ENCODE measurements around the gene C6orf132.

Gene C6orf132

GRCh38 chr6:42137194-42137753, 5.1 kb downstream of the C6orf132 start:
- Histone ChIP-seq H3K27ac (ENCODE audit: insufficient read depth, low read depth, low read length, poor library complexity, severe bottlenecking) (peak overlapping the region; percentile 61), H3K4me1 (ENCODE audit: control insufficient read depth, insufficient read depth, low read length) (peaks cover 17% of the 10 kb centered on the region), H3K9me3 (ENCODE audit: control insufficient read depth, low read length) (no peaks in the 10 kb centered on the region), H3K36me3 (ENCODE audit: control insufficient read depth, insufficient read depth, low read length) (no peaks in the 10 kb centered on the region), H3K27me3 (ENCODE audit: control insufficient read depth, insufficient read depth, low read length, poor library complexity, severe bottlenecking) (peaks cover 11% of the 10 kb centered on the region), H3K4me3 (ENCODE audit: insufficient read depth, low read depth, low read length) (no peak overlapping the region)
- WGBS, 2 experiments, result 36 to 40% methylated on average over 7 of the region's 7 CpGs

- 4 to 5% methylated on average over 13 to 14 of the region's 14 CpGs for WGBS, 2 experiments
- Histone ChIP-seq H3K9me3 (ENCODE audit: control insufficient read depth, low read length) (no peaks in the 10 kb centered on the region), H3K27ac (ENCODE audit: insufficient read depth, low read depth, low read length, poor library complexity, severe bottlenecking) (peak overlapping the region; percentile 61), H3K4me3 (ENCODE audit: insufficient read depth, low read depth, low read length) (no peak overlapping the region), H3K36me3 (ENCODE audit: control insufficient read depth, insufficient read depth, low read length) (no peaks in the 10 kb centered on the region), H3K4me1 (ENCODE audit: control insufficient read depth, insufficient read depth, low read length) (peaks cover 15% of the 10 kb centered on the region), H3K27me3 (ENCODE audit: control insufficient read depth, insufficient read depth, low read length, poor library complexity, severe bottlenecking) (peaks cover 5% of the 10 kb centered on the region)
These were observed 5.8 kb downstream of the C6orf132 start for GRCh38 chr6:42136508-42137193.

GRCh38 chr6:42135722-42136121, 6.7 kb downstream of the C6orf132 start:
- no peaks in the 10 kb centered on the region for H3K27me3 ChIP-seq (ENCODE audit: control insufficient read depth, insufficient read depth, low read length, poor library complexity, severe bottlenecking)
- no peak overlapping the region for H3K4me3 ChIP-seq (ENCODE audit: insufficient read depth, low read depth, low read length)
- H3K9me3 ChIP-seq (ENCODE audit: control insufficient read depth, low read length), result no peaks in the 10 kb centered on the region
- H3K27ac ChIP-seq (ENCODE audit: insufficient read depth, low read depth, low read length, poor library complexity, severe bottlenecking), result no peak overlapping the region
- 68 to 72% methylated on average over 2 of the region's 2 CpGs for WGBS, 2 experiments
- H3K4me1 ChIP-seq (ENCODE audit: control insufficient read depth, insufficient read depth, low read length), result peaks cover 11% of the 10 kb centered on the region
- no peaks in the 10 kb centered on the region for H3K36me3 ChIP-seq (ENCODE audit: control insufficient read depth, insufficient read depth, low read length)

- Histone ChIP-seq H3K4me3 (ENCODE audit: insufficient read depth, low read depth, low read length) (no peak overlapping the region), H3K27ac (ENCODE audit: insufficient read depth, low read depth, low read length, poor library complexity, severe bottlenecking) (no peak overlapping the region), H3K4me1 (ENCODE audit: control insufficient read depth, insufficient read depth, low read length) (peaks cover 11% of the 10 kb centered on the region), H3K27me3 (ENCODE audit: control insufficient read depth, insufficient read depth, low read length, poor library complexity, severe bottlenecking) (no peaks in the 10 kb centered on the region), H3K36me3 (ENCODE audit: control insufficient read depth, insufficient read depth, low read length) (no peaks in the 10 kb centered on the region), H3K9me3 (ENCODE audit: control insufficient read depth, low read length) (no peaks in the 10 kb centered on the region)
- 66 to 75% methylated on average over 12 of the region's 12 CpGs for WGBS, 2 experiments
These were observed 7.3 kb downstream of the C6orf132 start for GRCh38 chr6:42135161-42135560.

GRCh38 chr6:42133926-42134325, 8.5 kb downstream of the C6orf132 start:
- no peak overlapping the region for H3K27ac ChIP-seq (ENCODE audit: insufficient read depth, low read depth, low read length, poor library complexity, severe bottlenecking)
- no peaks in the 10 kb centered on the region for H3K27me3 ChIP-seq (ENCODE audit: control insufficient read depth, insufficient read depth, low read length, poor library complexity, severe bottlenecking)
- peaks cover 7% of the 10 kb centered on the region for H3K4me1 ChIP-seq (ENCODE audit: control insufficient read depth, insufficient read depth, low read length)
- no peaks in the 10 kb centered on the region for H3K36me3 ChIP-seq (ENCODE audit: control insufficient read depth, insufficient read depth, low read length)
- WGBS, 2 experiments, result 92% methylated on average over 4 of the region's 4 CpGs
- no peaks in the 10 kb centered on the region for H3K9me3 ChIP-seq (ENCODE audit: control insufficient read depth, low read length)
- no peak overlapping the region for H3K4me3 ChIP-seq (ENCODE audit: insufficient read depth, low read depth, low read length)

- 90 to 91% methylated on average over 11 of the region's 11 CpGs for WGBS, 2 experiments
- no peaks in the 10 kb centered on the region for H3K27me3 ChIP-seq (ENCODE audit: control insufficient read depth, insufficient read depth, low read length, poor library complexity, severe bottlenecking)
- no peaks in the 10 kb centered on the region for H3K9me3 ChIP-seq (ENCODE audit: control insufficient read depth, low read length)
- H3K4me3 ChIP-seq (ENCODE audit: insufficient read depth, low read depth, low read length), result no peak overlapping the region
- no peaks in the 10 kb centered on the region for H3K4me1 ChIP-seq (ENCODE audit: control insufficient read depth, insufficient read depth, low read length)
- H3K27ac ChIP-seq (ENCODE audit: insufficient read depth, low read depth, low read length, poor library complexity, severe bottlenecking), result no peak overlapping the region
- H3K36me3 ChIP-seq (ENCODE audit: control insufficient read depth, insufficient read depth, low read length), result peaks cover 3% of the 10 kb centered on the region
These were observed 10.9 kb downstream of the C6orf132 start for GRCh38 chr6:42131531-42131930.

- 90 to 93% methylated on average over 2 of the region's 2 CpGs for WGBS, 2 experiments
- H3K4me1 ChIP-seq (ENCODE audit: control insufficient read depth, insufficient read depth, low read length), result no peaks in the 10 kb centered on the region
- H3K9me3 ChIP-seq (ENCODE audit: control insufficient read depth, low read length), result no peaks in the 10 kb centered on the region
These were observed 13.1 kb downstream of the C6orf132 start for GRCh38 chr6:42129360-42129676.

GRCh38 chr6:42128460-42129359, 13.7 kb downstream of the C6orf132 start:
- H3K27me3 ChIP-seq (ENCODE audit: control insufficient read depth, insufficient read depth, low read length, poor library complexity, severe bottlenecking), result no peaks in the 10 kb centered on the region
- H3K36me3 ChIP-seq (ENCODE audit: control insufficient read depth, insufficient read depth, low read length), result peaks cover 3% of the 10 kb centered on the region
- no peaks in the 10 kb centered on the region for H3K9me3 ChIP-seq (ENCODE audit: control insufficient read depth, low read length)
- no peaks in the 10 kb centered on the region for H3K4me1 ChIP-seq (ENCODE audit: control insufficient read depth, insufficient read depth, low read length)
- 93 to 96% methylated on average over 25 of the region's 25 CpGs for WGBS, 2 experiments
- no peak overlapping the region for H3K27ac ChIP-seq (ENCODE audit: insufficient read depth, low read depth, low read length, poor library complexity, severe bottlenecking)
- H3K4me3 ChIP-seq (ENCODE audit: insufficient read depth, low read depth, low read length), result no peak overlapping the region

More at GRCh38 chr6:42129360-42129676, 13.1 kb downstream of the C6orf132 start:
- Histone ChIP-seq H3K36me3 (ENCODE audit: control insufficient read depth, insufficient read depth, low read length) (peaks cover 3% of the 10 kb centered on the region), H3K27ac (ENCODE audit: insufficient read depth, low read depth, low read length, poor library complexity, severe bottlenecking) (no peak overlapping the region), H3K27me3 (ENCODE audit: control insufficient read depth, insufficient read depth, low read length, poor library complexity, severe bottlenecking) (no peaks in the 10 kb centered on the region), H3K4me3 (ENCODE audit: insufficient read depth, low read depth, low read length) (no peak overlapping the region)

- 89 to 92% methylated on average over 3 of the region's 3 CpGs for WGBS, 2 experiments
These were observed 16.8 kb downstream of the C6orf132 start for GRCh38 chr6:42125663-42126062.

GRCh38 chr6:42125231-42125630, 17.2 kb downstream of the C6orf132 start:
- WGBS, 2 experiments, result 93 to 96% methylated on average over 14 of the region's 14 CpGs

More at GRCh38 chr6:42125663-42126062, 16.8 kb downstream of the C6orf132 start:
- H3K4me1 ChIP-seq (ENCODE audit: control insufficient read depth, insufficient read depth, low read length), result no peaks in the 10 kb centered on the region
- no peak overlapping the region for H3K27ac ChIP-seq (ENCODE audit: insufficient read depth, low read depth, low read length, poor library complexity, severe bottlenecking)
- peaks cover 3% of the 10 kb centered on the region for H3K36me3 ChIP-seq (ENCODE audit: control insufficient read depth, insufficient read depth, low read length)
- H3K4me3 ChIP-seq (ENCODE audit: insufficient read depth, low read depth, low read length), result no peak overlapping the region
- H3K27me3 ChIP-seq (ENCODE audit: control insufficient read depth, insufficient read depth, low read length, poor library complexity, severe bottlenecking), result no peaks in the 10 kb centered on the region
- no peaks in the 10 kb centered on the region for H3K9me3 ChIP-seq (ENCODE audit: control insufficient read depth, low read length)

More at GRCh38 chr6:42125231-42125630, 17.2 kb downstream of the C6orf132 start:
- Histone ChIP-seq H3K27ac (ENCODE audit: insufficient read depth, low read depth, low read length, poor library complexity, severe bottlenecking) (no peak overlapping the region), H3K9me3 (ENCODE audit: control insufficient read depth, low read length) (no peaks in the 10 kb centered on the region), H3K4me3 (ENCODE audit: insufficient read depth, low read depth, low read length) (no peak overlapping the region), H3K27me3 (ENCODE audit: control insufficient read depth, insufficient read depth, low read length, poor library complexity, severe bottlenecking) (no peaks in the 10 kb centered on the region), H3K36me3 (ENCODE audit: control insufficient read depth, insufficient read depth, low read length) (peaks cover 3% of the 10 kb centered on the region), H3K4me1 (ENCODE audit: control insufficient read depth, insufficient read depth, low read length) (no peaks in the 10 kb centered on the region)

All from ectodermal cell (in vitro differentiated cells).